Measurements from ENCODE around the gene EXD2.

DNA sequence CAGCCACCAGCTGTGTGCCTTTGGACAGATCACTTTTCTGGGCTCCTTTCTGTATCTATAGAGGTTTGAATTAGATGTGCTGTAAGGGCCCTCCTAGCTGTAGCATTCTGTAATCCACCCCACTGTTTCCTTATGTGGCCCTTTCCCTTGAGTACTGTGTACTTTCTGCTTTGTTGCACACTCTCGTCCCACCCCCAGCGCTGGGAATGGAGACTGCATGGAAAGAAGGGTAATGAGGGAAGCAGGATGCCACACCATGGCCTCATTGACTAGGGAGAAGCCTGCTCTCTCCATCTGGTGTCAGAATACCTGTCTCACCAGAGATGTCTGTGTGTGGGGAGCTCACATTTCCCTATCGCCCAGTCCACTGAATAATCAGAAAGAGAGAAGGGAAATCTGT, 55.0 kb downstream of the EXD2 start:
- no peak for TF ChIP-seq POLR2A (IDR thresholded peaks at IDR 0.05)
- TF ChIP-seq, protein P1, sequence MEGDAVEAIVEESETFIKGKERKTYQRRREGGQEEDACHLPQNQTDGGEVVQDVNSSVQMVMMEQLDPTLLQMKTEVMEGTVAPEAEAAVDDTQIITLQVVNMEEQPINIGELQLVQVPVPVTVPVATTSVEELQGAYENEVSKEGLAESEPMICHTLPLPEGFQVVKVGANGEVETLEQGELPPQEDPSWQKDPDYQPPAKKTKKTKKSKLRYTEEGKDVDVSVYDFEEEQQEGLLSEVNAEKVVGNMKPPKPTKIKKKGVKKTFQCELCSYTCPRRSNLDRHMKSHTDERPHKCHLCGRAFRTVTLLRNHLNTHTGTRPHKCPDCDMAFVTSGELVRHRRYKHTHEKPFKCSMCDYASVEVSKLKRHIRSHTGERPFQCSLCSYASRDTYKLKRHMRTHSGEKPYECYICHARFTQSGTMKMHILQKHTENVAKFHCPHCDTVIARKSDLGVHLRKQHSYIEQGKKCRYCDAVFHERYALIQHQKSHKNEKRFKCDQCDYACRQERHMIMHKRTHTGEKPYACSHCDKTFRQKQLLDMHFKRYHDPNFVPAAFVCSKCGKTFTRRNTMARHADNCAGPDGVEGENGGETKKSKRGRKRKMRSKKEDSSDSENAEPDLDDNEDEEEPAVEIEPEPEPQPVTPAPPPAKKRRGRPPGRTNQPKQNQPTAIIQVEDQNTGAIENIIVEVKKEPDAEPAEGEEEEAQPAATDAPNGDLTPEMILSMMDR (IDR thresholded peaks at IDR 0.05): no peak

Data from stomach (tissue), 4 donors.